ENCODE measurements around the gene HAO1.

Gene HAO1

GRCh38 chr20:7883741-7884140, 56.5 kb downstream of the HAO1 start:
- H3K9ac ChIP-seq (ENCODE audit: low read depth, low read length, poor library complexity, severe bottlenecking) = no peak overlapping the region
- H4K20me1 ChIP-seq (ENCODE audit: insufficient read depth, low read length, poor library complexity, severe bottlenecking) = no peaks in the 10 kb centered on the region
- H2AFZ ChIP-seq (ENCODE audit: low read length) = no peak overlapping the region
- TF ChIP-seq EZH2phosphoT487 (IDR thresholded peaks at IDR 0.05; ENCODE audit: borderline replicate concordance) (no peak), CTCF (conservative IDR thresholded peaks at IDR 0.05; ENCODE audit: low read length) (no peak)
- H3K79me2 ChIP-seq (ENCODE audit: insufficient read depth, low read length) = no peaks in the 10 kb centered on the region
- no peak overlapping the region for H3K4me3 ChIP-seq (ENCODE audit: low read length, poor library complexity, severe bottlenecking)
- no peaks in the 10 kb centered on the region for H3F3A ChIP-seq (ENCODE audit: low read depth)
- no peaks in the 10 kb centered on the region for H3K9me3 ChIP-seq (ENCODE audit: insufficient read depth, low read depth, low read length)
- no peaks in the 10 kb centered on the region for H3K9me2 ChIP-seq (replicated peaks; ENCODE audit: low read depth, low read length)
- H3K27me3 ChIP-seq (ENCODE audit: insufficient read depth, low read length, poor library complexity, severe bottlenecking) = no peaks in the 10 kb centered on the region
- H3K4me1 ChIP-seq (ENCODE audit: insufficient read depth, low read length, poor library complexity, severe bottlenecking) = peaks cover 7% of the 10 kb centered on the region
- H3K4me2 ChIP-seq (ENCODE audit: low read depth, low read length, poor library complexity, severe bottlenecking) = no peak overlapping the region
- no peaks in the 10 kb centered on the region for H3K36me3 ChIP-seq (ENCODE audit: insufficient read depth, low read length)

GRCh38 chr20:7883309-7883708, 56.9 kb downstream of the HAO1 start:
- Histone ChIP-seq H3K27me3 (ENCODE audit: insufficient read depth, low read length, poor library complexity, severe bottlenecking) (no peaks in the 10 kb centered on the region), H3K4me2 (ENCODE audit: low read depth, low read length, poor library complexity, severe bottlenecking) (no peak overlapping the region), H3K9ac (ENCODE audit: low read depth, low read length, poor library complexity, severe bottlenecking) (no peak overlapping the region), H3K4me1 (ENCODE audit: insufficient read depth, low read length, poor library complexity, severe bottlenecking) (peaks cover 7% of the 10 kb centered on the region), H3K36me3 (ENCODE audit: insufficient read depth, low read length) (no peaks in the 10 kb centered on the region), H3K79me2 (ENCODE audit: insufficient read depth, low read length) (no peaks in the 10 kb centered on the region), H3K9me3 (ENCODE audit: insufficient read depth, low read depth, low read length) (no peaks in the 10 kb centered on the region), H3K4me3 (ENCODE audit: low read length, poor library complexity, severe bottlenecking) (no peak overlapping the region), H2AFZ (ENCODE audit: low read length) (no peak overlapping the region), H4K20me1 (ENCODE audit: insufficient read depth, low read length, poor library complexity, severe bottlenecking) (no peaks in the 10 kb centered on the region), H3K9me2 (replicated peaks; ENCODE audit: low read depth, low read length) (no peaks in the 10 kb centered on the region), H3F3A (ENCODE audit: low read depth) (no peaks in the 10 kb centered on the region)
- TF ChIP-seq EZH2phosphoT487 (IDR thresholded peaks at IDR 0.05; ENCODE audit: borderline replicate concordance) (no peak), CTCF (conservative IDR thresholded peaks at IDR 0.05; ENCODE audit: low read length) (no peak)

GRCh38 chr20:7882076-7882475, 58.2 kb downstream of the HAO1 start:
- Histone ChIP-seq H3K79me2 (ENCODE audit: insufficient read depth, low read length) (no peaks in the 10 kb centered on the region), H3K27me3 (ENCODE audit: insufficient read depth, low read length, poor library complexity, severe bottlenecking) (no peaks in the 10 kb centered on the region), H3K9me3 (ENCODE audit: insufficient read depth, low read depth, low read length) (no peaks in the 10 kb centered on the region), H3K4me3 (ENCODE audit: low read length, poor library complexity, severe bottlenecking) (no peak overlapping the region), H4K20me1 (ENCODE audit: insufficient read depth, low read length, poor library complexity, severe bottlenecking) (no peaks in the 10 kb centered on the region), H3K9ac (ENCODE audit: low read depth, low read length, poor library complexity, severe bottlenecking) (no peak overlapping the region), H3K9me2 (replicated peaks; ENCODE audit: low read depth, low read length) (no peaks in the 10 kb centered on the region), H3F3A (ENCODE audit: low read depth) (no peaks in the 10 kb centered on the region), H3K36me3 (ENCODE audit: insufficient read depth, low read length) (no peaks in the 10 kb centered on the region), H3K4me2 (ENCODE audit: low read depth, low read length, poor library complexity, severe bottlenecking) (no peak overlapping the region), H3K4me1 (ENCODE audit: insufficient read depth, low read length, poor library complexity, severe bottlenecking) (peaks cover 7% of the 10 kb centered on the region), H2AFZ (ENCODE audit: low read length) (no peak overlapping the region)
- TF ChIP-seq CTCF (conservative IDR thresholded peaks at IDR 0.05; ENCODE audit: low read length) (no peak), EZH2phosphoT487 (IDR thresholded peaks at IDR 0.05; ENCODE audit: borderline replicate concordance) (no peak)

All from Loucy (cell line).